ENCODE measurements around the gene KLK1. TPM values are rescaled to one million over a fixed set of nuclear protein-coding genes. Genes with fewer than 3 reads are reported as not detected.

The KLK1 gene
- total and polyA plus RNA-seq, 7 donors = 44.6 to 398 (median 277) TPM; not detected in 4

DNA sequence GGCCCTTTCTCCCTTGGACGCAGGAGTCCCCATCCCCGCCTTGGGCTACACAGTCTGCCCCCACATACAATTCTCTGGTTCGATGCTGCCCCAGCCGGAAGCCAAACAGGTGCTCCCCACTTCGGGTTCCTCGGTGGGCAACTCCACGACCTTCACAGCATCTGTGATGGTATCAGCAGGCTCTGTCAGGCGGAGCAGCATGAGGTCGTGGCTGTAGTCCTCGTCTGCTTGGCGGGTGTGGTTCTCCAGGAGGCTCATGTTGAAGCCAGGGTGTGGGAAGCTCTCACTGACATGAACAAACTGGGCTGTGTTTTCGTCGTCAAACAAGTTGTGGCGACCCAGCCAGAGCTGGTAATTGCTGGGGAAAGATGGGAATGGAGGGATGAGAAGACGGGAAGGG is 3.5 kb downstream of the KLK1 start:
- Histone ChIP-seq H3K9me3 (no peaks in the 10 kb centered on the region), H3K4me3 (no peak overlapping the region), H3K27ac (no peak overlapping the region), H3K36me3 (no peaks in the 10 kb centered on the region), H3K4me1 (peaks cover 0 to 6% (median 5%) of the 10 kb centered on the region in 4 donors), H3K27me3 (peaks cover 12 to 94% (median 54%) of the 10 kb centered on the region in 3 donors)
- no peak for DNase-seq
- intact Hi-C loops (cut with DNase I) = no loop called here
- WGBS, 2 donors = 7 to 14% methylated on average over 15 of the region's 15 CpGs
- TF ChIP-seq, protein P1, sequence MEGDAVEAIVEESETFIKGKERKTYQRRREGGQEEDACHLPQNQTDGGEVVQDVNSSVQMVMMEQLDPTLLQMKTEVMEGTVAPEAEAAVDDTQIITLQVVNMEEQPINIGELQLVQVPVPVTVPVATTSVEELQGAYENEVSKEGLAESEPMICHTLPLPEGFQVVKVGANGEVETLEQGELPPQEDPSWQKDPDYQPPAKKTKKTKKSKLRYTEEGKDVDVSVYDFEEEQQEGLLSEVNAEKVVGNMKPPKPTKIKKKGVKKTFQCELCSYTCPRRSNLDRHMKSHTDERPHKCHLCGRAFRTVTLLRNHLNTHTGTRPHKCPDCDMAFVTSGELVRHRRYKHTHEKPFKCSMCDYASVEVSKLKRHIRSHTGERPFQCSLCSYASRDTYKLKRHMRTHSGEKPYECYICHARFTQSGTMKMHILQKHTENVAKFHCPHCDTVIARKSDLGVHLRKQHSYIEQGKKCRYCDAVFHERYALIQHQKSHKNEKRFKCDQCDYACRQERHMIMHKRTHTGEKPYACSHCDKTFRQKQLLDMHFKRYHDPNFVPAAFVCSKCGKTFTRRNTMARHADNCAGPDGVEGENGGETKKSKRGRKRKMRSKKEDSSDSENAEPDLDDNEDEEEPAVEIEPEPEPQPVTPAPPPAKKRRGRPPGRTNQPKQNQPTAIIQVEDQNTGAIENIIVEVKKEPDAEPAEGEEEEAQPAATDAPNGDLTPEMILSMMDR (IDR thresholded peaks at IDR 0.05) = no peak
- no peak for TF ChIP-seq POLR2A (IDR thresholded peaks at IDR 0.05)
- TF ChIP-seq EP300 (IDR thresholded peaks at IDR 0.05) = no peak
- no peak for TF ChIP-seq POLR2AphosphoS5 (IDR thresholded peaks at IDR 0.05)

DNA sequence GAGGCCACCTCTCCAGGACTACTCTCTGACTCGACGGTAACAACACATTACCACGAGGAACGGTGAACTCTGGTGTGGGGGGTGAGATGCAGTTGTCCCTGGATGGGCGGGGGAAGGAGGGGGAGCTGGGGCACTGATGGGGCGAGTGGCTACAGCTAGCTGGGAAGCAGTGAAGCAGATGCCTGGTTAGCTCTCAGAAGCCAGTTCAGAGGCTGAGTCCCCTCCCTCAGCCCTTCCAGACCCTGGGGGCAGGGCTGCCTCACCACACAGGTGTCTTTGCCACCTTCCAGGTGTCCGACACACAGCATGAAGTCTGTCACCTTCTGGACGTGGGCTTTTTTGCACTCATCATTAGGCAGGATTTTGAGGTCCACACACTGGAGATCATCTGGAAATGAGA is 4.0 kb downstream of the KLK1 start:
- DNase-seq = no peak
- Histone ChIP-seq H3K27ac (no peak overlapping the region), H3K4me1 (peaks cover 0 to 6% (median 5%) of the 10 kb centered on the region in 4 donors), H3K9me3 (no peaks in the 10 kb centered on the region), H3K4me3 (no peak overlapping the region), H3K27me3 (peaks cover 12 to 94% (median 54%) of the 10 kb centered on the region in 3 donors), H3K36me3 (no peaks in the 10 kb centered on the region)
- TF ChIP-seq POLR2AphosphoS5 (IDR thresholded peaks at IDR 0.05) (no peak), EP300 (IDR thresholded peaks at IDR 0.05) (no peak), POLR2A (IDR thresholded peaks at IDR 0.05) (no peak)
- TF ChIP-seq, protein P1 (IDR thresholded peaks at IDR 0.05) = no peak
- 31 to 49% methylated on average over 8 of the region's 8 CpGs for WGBS, 2 donors
- intact Hi-C loops (cut with DNase I) = no loop called here

DNA sequence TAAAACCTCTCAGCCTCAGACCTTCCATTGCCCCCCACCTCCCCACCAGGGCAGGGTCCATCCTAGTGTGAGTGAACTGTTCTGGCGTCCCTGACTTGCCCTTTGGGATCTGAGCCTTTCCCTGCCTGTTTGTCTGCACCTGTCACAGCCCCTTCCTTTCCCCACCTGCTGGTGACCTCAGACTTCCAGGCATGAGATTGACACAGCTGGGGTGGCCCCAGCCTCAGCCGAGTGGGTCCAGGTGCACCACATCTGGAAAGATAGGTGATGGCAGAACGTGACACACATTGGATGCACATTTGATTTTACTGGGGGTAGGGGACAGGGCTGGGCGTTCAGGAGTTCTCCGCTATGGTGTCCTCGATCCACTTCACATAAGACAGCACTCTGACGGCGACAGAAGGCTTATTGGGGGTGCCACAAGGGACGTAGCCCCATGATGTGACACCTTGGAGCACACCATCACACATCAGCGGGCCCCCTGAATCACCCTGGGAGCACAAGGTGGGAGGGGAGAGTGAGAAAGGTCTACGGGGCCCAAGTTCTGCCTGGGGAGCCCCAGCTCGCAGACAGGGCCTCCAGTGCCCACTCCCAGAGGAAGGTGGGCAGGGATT is 4.6 kb downstream of the KLK1 start:
- 48 to 70% methylated on average over 12 of the region's 12 CpGs for WGBS, 2 donors

DNA sequence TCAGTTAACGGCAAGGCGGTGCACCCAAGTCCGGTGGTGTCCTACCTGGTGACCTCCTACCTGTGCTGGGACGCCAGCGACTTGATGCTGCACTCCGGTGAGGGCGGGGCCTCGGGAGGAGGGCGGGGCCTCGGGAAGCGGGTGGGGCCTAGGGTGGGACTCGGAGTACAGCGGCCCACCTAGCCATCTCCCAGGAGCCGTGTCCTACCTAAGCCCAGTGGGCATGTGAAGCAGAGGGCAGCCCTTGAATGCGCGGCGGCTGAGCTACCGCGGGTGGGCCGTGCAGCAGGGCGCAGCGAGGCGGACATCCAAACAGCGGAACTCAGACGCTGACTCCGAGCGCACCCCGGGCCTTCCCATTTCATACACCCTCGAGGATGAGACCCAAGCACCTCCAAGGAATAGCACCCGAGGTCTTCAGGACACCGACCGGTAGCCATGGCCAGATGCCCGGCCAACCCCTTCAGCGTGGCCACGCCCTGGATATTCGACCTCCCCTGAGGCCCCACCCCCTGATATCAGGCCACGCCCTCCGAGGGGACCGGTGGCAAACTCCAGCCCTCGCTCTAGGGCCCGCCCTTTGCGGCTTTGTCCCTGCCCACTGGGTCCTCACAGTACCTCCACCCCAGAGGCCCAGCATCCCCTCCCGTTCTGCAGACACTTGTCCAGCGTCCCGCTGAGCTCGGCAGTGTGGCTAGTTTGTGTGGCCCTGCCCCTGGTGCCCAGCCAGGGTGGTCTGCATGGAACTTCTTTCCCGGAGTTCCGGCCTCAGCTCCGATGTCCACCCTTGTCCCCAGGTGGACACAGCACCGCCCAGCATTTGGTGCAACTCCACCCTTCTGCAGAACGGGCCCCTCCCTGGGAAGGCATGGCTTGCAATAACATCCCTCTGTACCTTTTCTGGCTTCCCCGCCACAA is 5.4 kb downstream of the KLK1 start:
- Histone ChIP-seq H3K4me1 (peaks cover 0 to 6% (median 5%) of the 10 kb centered on the region in 4 donors), H3K36me3 (no peaks in the 10 kb centered on the region), H3K27me3 (peaks cover 12 to 89% (median 53%) of the 10 kb centered on the region in 3 donors), H3K4me3 (peak overlapping the region in 2 of 4 donors; percentile 7 to 8), H3K27ac (no peak overlapping the region), H3K9me3 (no peaks in the 10 kb centered on the region)
- TF ChIP-seq, protein P1 (IDR thresholded peaks at IDR 0.05) = no peak
- 2 to 8% methylated on average over 52 of the region's 52 CpGs for WGBS, 2 donors
- intact Hi-C loops (cut with DNase I) = no loop called here
- no peak for DNase-seq

More for the DNA sequence above, 4.6 kb downstream of the KLK1 start:
- intact Hi-C loops (cut with DNase I) = no loop called here
- Histone ChIP-seq H3K27me3 (peaks cover 12 to 91% (median 54%) of the 10 kb centered on the region in 3 donors), H3K27ac (no peak overlapping the region), H3K4me1 (peaks cover 0 to 6% (median 5%) of the 10 kb centered on the region in 4 donors), H3K9me3 (no peaks in the 10 kb centered on the region), H3K4me3 (no peak overlapping the region), H3K36me3 (no peaks in the 10 kb centered on the region)
- no peak for DNase-seq
- TF ChIP-seq POLR2A (IDR thresholded peaks at IDR 0.05) = no peak
- TF ChIP-seq, protein P1 (IDR thresholded peaks at IDR 0.05) = no peak
- TF ChIP-seq EP300 (IDR thresholded peaks at IDR 0.05) = no peak
- no peak for TF ChIP-seq POLR2AphosphoS5 (IDR thresholded peaks at IDR 0.05)
